Adrenal gland (tissue), 5 donors: Measurements from ENCODE around the gene GAS5.

Source experiments
- POLR2A ChIP-seq, 2 donors: fragments of 450-650 bp; IDR thresholded peaks; one replicate each; pipeline ENCODE4 v1.6.1; 2017; ENCODE audit warnings: antibody characterized with exemption in 2 of 2, mild to moderate bottlenecking in 2 of 2, moderate library complexity in 1 of 2
- TF ChIP-seq, protein P1 (sequence below), 6 experiments: fragments of 450-650 bp in 4 of 6; fragments of 200-600 bp in 2 of 6; sonication (generic) in 1 of 6; IDR thresholded peaks; 1 replicate in 5 of 6; 2 replicates in 1 of 6; pipeline versions ENCODE4 v1.5.1 to v1.8.0; 2016 to 2021; ENCODE audit warnings: antibody characterized with exemption in 6 of 6, mild to moderate bottlenecking in 2 of 6, moderate library complexity in 1 of 6
- donor health status: DM: no; HTN: no; CAD: no.

DNA sequence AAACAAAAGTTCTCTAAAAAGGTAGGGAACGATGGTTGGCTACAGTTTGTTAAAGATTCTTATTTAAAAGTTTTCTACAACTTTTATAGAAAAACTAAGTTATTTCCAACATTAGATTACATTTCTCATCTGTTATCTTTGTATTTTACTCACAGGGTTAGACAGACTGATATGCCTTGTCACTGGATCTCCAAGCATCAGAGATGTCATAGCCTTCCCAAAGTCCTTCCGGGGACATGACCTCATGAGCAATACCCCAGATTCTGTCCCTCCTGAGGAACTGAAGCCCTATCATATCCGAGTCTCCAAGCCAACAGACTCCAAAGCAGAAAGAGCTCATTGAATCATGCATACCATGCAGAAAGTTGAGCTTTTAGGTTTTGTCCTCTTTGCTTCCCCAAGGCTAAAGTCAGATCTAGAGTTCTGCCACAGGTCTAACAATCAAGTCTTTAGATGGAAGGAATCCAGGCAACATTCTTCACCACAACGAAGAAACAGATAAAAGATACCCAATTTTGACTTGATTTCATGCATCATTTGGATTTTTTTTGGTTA, 10.3 kb downstream of the GAS5 start:
- TF ChIP-seq, protein P1, sequence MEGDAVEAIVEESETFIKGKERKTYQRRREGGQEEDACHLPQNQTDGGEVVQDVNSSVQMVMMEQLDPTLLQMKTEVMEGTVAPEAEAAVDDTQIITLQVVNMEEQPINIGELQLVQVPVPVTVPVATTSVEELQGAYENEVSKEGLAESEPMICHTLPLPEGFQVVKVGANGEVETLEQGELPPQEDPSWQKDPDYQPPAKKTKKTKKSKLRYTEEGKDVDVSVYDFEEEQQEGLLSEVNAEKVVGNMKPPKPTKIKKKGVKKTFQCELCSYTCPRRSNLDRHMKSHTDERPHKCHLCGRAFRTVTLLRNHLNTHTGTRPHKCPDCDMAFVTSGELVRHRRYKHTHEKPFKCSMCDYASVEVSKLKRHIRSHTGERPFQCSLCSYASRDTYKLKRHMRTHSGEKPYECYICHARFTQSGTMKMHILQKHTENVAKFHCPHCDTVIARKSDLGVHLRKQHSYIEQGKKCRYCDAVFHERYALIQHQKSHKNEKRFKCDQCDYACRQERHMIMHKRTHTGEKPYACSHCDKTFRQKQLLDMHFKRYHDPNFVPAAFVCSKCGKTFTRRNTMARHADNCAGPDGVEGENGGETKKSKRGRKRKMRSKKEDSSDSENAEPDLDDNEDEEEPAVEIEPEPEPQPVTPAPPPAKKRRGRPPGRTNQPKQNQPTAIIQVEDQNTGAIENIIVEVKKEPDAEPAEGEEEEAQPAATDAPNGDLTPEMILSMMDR (IDR thresholded peaks at IDR 0.05) = no peak
- TF ChIP-seq POLR2A (IDR thresholded peaks at IDR 0.05) = no peak
